ENCODE data around the gene PUS7.
"Not testable (repeated sequence)": the region's sequence is repeated elsewhere in the genome, so short reads cannot be mapped to it uniquely, and the experiment has no call there.

Gene PUS7, protein sequence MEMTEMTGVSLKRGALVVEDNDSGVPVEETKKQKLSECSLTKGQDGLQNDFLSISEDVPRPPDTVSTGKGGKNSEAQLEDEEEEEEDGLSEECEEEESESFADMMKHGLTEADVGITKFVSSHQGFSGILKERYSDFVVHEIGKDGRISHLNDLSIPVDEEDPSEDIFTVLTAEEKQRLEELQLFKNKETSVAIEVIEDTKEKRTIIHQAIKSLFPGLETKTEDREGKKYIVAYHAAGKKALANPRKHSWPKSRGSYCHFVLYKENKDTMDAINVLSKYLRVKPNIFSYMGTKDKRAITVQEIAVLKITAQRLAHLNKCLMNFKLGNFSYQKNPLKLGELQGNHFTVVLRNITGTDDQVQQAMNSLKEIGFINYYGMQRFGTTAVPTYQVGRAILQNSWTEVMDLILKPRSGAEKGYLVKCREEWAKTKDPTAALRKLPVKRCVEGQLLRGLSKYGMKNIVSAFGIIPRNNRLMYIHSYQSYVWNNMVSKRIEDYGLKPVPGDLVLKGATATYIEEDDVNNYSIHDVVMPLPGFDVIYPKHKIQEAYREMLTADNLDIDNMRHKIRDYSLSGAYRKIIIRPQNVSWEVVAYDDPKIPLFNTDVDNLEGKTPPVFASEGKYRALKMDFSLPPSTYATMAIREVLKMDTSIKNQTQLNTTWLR

GRCh38 chr7:105521717-105522463, at the start of gene PUS7:
TSS of gene PUS7 (minus strand) at chr7:105522271. CDS start at chr7:105508512, 13,759 bp downstream.
- peak; percentile 32 to 91 (median 80) for DNase-seq

GRCh38 chr7:105567821-105568220, 45.8 kb upstream of the PUS7 start:
- no peak for DNase-seq

DNA sequence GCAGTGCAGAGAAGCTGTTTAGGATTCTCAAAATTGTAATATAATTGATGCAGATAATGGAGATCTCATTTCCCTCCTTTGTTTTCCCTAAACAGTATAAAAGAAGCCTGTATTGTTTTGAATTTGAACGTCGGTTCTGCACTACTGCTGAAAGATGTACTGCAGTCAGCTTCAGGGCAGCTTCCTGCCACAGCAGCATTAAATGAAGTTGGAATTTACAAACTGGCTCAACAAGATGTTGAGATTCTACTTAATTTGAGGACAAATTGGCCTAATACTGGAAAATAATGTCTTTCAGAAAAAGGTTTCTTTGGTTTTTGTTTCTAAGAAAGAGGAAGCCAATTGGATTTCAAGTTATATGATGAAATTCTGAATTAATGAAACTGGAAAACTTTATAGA, 45.0 kb upstream of the PUS7 start:
- DNase-seq: no peak

GRCh38 chr7:105565190-105565589, 43.1 kb upstream of the PUS7 start:
- peak in 9 of 51 donors; percentile 2 to 20 (median 10) for DNase-seq

DNA sequence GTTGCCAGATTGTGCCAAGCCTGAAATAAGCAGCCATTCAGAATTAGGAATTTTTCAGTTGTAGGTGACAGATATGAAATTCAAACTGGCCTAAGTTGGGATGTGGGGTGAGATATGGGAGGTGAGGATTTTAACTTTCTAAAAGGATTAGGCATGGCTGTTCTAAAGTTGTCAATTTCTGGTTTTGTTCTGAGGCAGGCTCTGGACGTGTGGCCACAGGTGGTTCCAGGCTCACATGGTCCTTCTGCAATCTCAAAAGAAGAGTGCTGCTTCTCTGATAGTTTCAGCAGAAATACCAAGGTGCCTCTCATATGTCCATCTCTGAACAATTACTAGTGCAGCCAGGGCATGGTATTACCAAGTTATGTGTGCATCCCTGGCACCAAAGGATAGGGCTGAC, 37.9 kb upstream of the PUS7 start:
- no peak for DNase-seq

GRCh38 chr7:105538339-105538738, 16.3 kb upstream of the PUS7 start:
- no peak for DNase-seq

DNA sequence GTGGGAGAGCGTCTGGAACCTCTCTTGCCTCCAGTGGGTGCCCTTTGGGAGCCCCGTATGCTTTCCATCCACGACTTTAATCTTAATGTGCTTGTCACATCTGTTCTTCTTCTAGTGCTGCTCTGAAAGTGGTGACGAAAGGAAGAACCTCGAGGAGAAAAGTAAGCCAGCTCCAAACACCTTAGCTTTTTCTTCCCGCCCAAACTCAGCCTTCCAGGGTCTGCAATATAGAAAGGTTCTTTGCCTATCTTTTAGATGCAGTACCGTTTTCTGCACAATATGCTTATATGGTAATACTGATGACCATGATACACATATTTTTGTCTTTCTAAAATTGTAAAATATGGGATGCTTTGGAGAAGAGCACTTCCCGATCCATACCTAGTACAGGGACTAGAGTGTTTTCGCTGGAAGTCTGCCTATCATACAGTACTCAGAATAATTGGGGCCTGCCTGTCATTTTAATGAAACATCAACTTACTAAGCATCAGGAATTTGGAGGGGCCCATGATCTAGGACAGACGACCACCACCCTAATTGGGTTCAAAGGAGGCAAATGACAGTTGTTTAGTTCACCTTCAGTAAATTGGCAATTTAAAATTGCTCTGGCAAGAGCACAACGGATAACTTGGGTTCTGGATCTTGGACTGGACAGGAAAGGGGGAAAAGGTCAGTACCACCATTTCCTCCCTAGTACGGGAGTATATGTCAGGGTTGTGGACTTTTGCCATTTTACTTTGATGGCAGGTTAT, 10.8 kb upstream of the PUS7 start:
- no peak for DNase-seq

DNA sequence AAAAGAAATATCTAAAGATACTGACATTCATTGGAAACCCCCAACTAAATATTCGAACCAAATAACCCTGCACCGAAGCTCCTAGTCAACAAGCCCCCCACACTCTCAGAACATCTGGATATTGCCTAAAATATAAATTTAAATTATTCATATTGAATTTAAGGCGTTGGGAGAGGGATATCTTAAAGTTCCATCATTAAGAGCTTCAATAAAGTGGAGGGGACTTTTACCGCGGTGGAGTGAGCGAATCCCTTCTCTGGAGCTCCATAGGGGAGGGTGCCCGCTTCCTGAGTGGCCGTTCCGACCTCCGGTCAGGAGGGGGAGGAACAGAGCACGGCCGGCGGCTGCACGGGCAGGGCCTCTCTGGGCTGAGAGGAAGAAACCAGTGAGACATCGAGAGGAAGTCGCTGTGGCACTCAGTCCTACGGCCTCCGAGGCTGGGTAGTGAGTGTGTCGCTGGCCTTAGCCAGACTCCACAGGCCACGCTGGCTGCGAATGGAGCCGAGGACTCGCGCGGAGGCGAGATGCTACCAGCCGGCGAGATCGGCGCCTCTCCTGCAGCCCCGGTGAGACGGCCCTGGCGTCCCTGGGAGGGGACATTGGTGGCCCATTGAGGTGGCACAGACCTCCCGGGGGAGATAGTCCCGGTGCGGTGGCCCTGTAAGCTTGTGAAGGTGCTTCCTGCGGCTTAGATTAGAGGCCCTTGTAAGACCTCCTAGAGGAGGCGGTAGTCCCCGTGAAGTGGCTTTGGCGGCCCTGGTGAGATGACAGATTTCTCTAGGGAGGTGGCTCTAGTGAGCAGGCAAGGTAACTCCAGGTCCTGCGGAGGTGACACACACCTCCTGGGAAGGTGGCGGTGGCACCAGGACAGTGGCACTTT, 10.0 kb upstream of the PUS7 start, which contains the start of gene RINT1:
Gene RINT1, plus strand, starts transcription at position 410 of the 880 bp plus-strand sequence. Its CDS starts 115 bp downstream, at position 525.
- DNase-seq: peak; percentile 32 to 93 (median 83)

- DNase-seq: no peak
Measured at GRCh38 chr7:105530546-105530945, 8.5 kb upstream of the PUS7 start.

DNA sequence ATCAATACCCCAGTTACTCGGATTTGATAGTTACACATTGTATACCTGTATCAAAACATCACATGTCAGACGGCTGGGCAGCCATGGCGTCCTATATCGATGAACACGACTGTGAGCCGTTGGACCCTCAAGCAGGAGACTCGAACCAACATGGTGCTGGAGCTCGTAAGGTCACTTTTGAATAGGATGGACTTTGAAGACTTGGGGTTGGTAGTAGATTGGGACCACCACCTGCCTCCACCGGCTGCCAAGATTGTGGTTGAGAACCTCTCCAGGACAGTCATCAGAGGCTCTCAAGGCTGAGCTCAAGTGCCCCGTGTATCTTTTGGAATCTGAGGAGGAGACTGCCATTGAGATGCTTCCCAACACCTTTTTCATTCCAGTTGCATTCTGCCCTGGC, 8.1 kb upstream of the PUS7 start:
- no peak for DNase-seq

- DNase-seq: not testable (repeated sequence)
Measured at GRCh38 chr7:105527737-105528136, 5.7 kb upstream of the PUS7 start.

DNA sequence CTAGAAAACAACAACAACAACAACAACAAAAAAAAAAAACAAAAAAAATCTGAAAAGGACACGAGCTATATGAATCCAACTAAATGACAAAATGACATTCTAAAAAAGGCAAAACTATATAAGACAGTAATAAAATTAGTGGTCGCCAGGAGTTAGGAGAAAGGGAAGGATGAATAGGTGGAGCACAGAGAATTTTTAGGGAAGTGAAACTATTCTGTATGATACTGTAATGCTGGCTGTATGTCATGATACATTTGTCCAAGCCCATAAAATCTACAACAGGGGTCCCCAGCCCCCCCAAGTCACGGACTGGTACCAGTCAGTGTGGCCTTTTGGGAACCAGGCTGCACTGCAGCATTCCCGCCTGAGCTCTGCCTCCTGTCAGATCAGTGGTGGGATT, 2.8 kb upstream of the PUS7 start:
- no peak for DNase-seq

DNA sequence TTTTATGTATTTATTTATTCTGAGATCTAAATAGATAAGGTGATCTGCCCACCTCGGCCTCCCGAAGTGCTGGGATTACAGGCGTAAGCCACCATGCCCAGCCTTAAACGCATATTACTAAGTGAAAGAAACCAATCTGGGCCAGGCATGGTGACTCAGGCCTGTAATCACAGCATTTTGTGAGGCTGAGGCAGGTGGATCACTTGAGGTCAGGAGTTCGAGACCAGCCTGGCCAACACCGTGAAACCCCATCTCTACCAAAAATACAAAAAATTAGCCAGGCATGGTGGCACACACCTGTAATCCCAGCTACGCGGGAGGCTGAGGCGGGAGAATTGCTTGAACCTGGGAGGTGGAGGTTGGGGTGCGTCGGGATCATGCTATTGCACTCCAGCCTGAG, 2.4 kb upstream of the PUS7 start:
- not testable (repeated sequence) for DNase-seq

DNA sequence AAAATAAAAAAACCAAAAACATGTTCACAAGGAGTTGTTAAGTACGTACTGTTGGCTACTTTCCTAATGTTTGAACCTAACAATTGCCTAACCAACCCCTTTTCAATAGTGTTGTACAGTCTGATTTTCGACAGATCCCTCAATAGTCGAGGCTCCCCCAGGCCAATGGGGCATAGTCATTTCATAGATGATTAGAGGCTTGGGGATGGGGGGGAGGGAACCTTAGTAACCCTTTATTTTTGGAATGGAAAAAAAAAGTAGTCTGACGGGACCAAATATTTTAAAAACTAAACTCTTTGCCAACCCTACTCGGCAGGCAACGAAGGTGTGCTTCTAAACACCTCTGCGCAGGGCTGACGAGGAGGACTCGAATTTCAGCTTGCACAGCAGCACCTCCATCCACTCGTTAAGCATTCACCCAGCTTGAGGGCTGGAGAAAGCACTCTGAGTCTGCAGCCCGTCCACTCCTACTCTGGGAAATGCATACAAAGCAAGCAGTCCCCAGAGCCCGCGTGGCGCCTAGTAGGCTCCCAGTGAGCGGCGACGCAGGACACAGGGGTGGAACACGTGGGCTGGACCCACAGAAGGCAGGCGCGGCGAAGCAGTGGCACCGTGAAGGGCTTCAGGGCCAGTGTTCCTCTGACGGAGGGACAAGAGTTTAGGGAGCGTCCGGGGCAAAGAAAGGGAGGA, 899 bp downstream of the PUS7 start:
- peak in 43 of 51 donors; percentile 2 to 70 (median 43) for DNase-seq

DNA sequence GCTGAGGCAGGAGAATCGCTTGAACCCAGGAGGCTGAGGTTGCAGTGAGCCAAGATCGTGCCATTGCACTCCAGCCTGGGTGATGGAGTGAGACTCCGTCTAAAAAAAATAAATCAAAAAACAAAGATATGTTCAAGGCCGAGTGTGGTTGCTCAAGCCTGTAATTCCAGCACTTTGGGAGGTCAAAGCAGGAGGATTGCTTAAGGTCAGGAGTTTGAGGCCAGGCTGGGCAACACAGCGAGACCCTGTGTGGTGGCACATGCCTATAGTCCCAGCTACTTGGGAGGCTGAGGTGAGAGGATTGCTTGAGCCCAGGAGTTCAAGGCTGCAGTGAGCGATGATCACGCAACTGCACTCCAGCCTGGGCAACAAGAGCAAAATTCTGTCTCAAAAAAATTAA, 1.5 kb downstream of the PUS7 start:
- not testable (repeated sequence) for DNase-seq

GRCh38 chr7:105519353-105519752, 2.7 kb downstream of the PUS7 start:
- no peak for DNase-seq

- DNase-seq: not testable (repeated sequence)
Measured at GRCh38 chr7:105515610-105516009, 6.5 kb downstream of the PUS7 start.

GRCh38 chr7:105512926-105513526, 9.0 kb downstream of the PUS7 start:
- DNase-seq: no peak

DNA sequence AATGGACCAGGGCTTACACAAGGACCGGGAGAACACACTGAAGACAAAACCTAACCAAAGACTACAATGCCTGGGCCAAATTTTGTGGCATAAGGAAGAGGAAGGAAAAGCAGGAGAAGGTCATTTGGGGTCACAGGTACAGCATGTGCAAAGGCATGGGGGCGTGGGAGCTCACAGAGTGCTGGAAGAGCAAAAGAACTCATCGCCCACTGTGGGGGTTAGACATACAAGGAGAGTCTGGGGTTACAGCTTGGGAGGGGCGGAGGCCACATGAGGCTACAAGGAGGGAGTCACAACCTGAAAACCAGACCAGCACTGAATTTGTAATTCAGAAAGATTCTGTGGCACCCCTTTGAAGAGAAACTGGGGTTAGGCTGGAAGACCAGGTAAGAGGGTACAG, 9.7 kb downstream of the PUS7 start:
- no peak for DNase-seq

Measured in hypothalamus (tissue), 51 donors.